Activated CD4-positive, alpha-beta memory T cell treated with anti-CD3 and anti-CD28 coated beads, Interleukin-2, amount 10 ng/mL, durations not matched to agents 7 days and 5 days (primary cell): ENCODE measurements around the gene C19orf25. TPM values are rescaled to one million over a fixed set of nuclear protein-coding genes. Genes with fewer than 3 reads are reported as not detected.
A peak's percentile ranks its signal among the peaks of the same experiment; 100 is the strongest.

Experiments
- CTCF ChIA-PET: fragments of 350-600 bp; sonication (Branson Sonifier 250); formaldehyde crosslinking; loops from one replicate; lab custom pipeline; 2021; ENCODE audit warnings: antibody characterized with exemption, inconsistent platforms; lab: Charles Lee
- POLR2A ChIA-PET: fragments of 350-600 bp; sonication (Branson Sonifier 250); formaldehyde crosslinking; loops from one replicate; lab custom pipeline; 2021; ENCODE audit warnings: antibody characterized with exemption; lab: Charles Lee
- DNase-seq: peaks from one replicate; pipeline ENCODE4 v3.0.0-alpha.2; 2020
- H3K27ac Mint-ChIP-seq: one replicate; pipeline ENCODE4 v1.8.0; 2021; ENCODE audit warnings: mild to moderate bottlenecking, mixed read lengths
- H3K27me3 Mint-ChIP-seq: one replicate; pipeline ENCODE4 v1.8.0; 2021; ENCODE audit warnings: mixed read lengths
- H3K36me3 Mint-ChIP-seq: one replicate; pipeline ENCODE4 v1.8.0; 2021; ENCODE audit warnings: low read depth, mixed read lengths
- H3K4me1 Mint-ChIP-seq: one replicate; pipeline ENCODE4 v1.8.0; 2021; ENCODE audit warnings: mixed read lengths
- H3K4me3 Mint-ChIP-seq: one replicate; pipeline ENCODE4 v1.8.0; 2021; ENCODE audit warnings: mild to moderate bottlenecking, mixed read lengths
- H3K9me3 Mint-ChIP-seq: one replicate; pipeline ENCODE4 v1.8.0; 2021; ENCODE audit warnings: mixed read lengths
- total RNA-seq, 2 experiments: library from RNA; stranded (reverse); gene quantifications; one replicate each; pipeline ENCODE4 v1.2.3, GENCODE V29; 2021

Gene C19orf25
- total RNA-seq, 2 experiments from 2014 or later = 38.4 to 38.5 TPM

GRCh38 chr19:1438035-1438932 lies 40.7 kb downstream of the C19orf25 start, which contains the start of gene RPS15:
Gene RPS15 (plus strand): TSS chr19:1438396. CDS start chr19:1438426, 30 bp downstream.
- peaks cover 50% of the 10 kb centered on the region for H3K36me3 Mint-ChIP-seq
- ChIA-PET POLR2A (interaction anchor here (0.7 to 2.1 kb wide), 8 partner anchors 22 to 194 kb away, joined by 3 to 10 read pairs (median 3); partner anchors contain the start of gene CIRBP), CTCF (interaction anchor here (0.8 to 1.1 kb wide), 2 partner anchors 24 to 194 kb away, joined by 4 to 5 read pairs; no protein-coding TSS in a partner anchor)
- peak within 1 kb of the TSS; percentile 99 for H3K4me3 Mint-ChIP-seq
- H3K9me3 Mint-ChIP-seq = no peaks in the 10 kb centered on the region
- peak; percentile 96 for DNase-seq
- H3K27me3 Mint-ChIP-seq = no peaks in the 10 kb centered on the region
- H3K4me1 Mint-ChIP-seq = peaks cover 39% of the 10 kb centered on the region
- peak within 1 kb of the TSS; percentile 97 for H3K27ac Mint-ChIP-seq

GRCh38 chr19:1437609-1438008 lies 41.4 kb downstream of the C19orf25 start:
- peaks cover 52% of the 10 kb centered on the region for H3K36me3 Mint-ChIP-seq
- H3K27me3 Mint-ChIP-seq = no peaks in the 10 kb centered on the region
- peaks cover 37% of the 10 kb centered on the region for H3K4me1 Mint-ChIP-seq
- H3K4me3 Mint-ChIP-seq = no peak overlapping the region
- H3K9me3 Mint-ChIP-seq = no peaks in the 10 kb centered on the region
- peak overlapping the region; percentile 97 for H3K27ac Mint-ChIP-seq
- no peak for DNase-seq
- ChIA-PET CTCF (interaction anchor here (0.8 to 1.1 kb wide), 2 partner anchors 23 to 193 kb away, joined by 4 to 5 read pairs; no protein-coding TSS in a partner anchor), POLR2A (interaction anchor here (0.7 to 2.1 kb wide), 7 partner anchors 18 to 193 kb away, joined by 3 to 10 read pairs (median 3); partner anchors contain the start of gene CIRBP)

- Mint-ChIP-seq H3K27me3 (no peaks in the 10 kb centered on the region), H3K9me3 (no peaks in the 10 kb centered on the region), H3K27ac (no peak overlapping the region), H3K4me1 (peaks cover 19% of the 10 kb centered on the region), H3K36me3 (peaks cover 38% of the 10 kb centered on the region), H3K4me3 (no peak overlapping the region)
- ChIA-PET POLR2A (no interaction called here), CTCF (interaction anchor here (0.9 to 1.3 kb wide), 3 partner anchors 9 to 21 kb away, joined by 3 read pairs; no protein-coding TSS in a partner anchor)
- no peak for DNase-seq
Observed at GRCh38 chr19:1435378-1435989, 43.5 kb downstream of the C19orf25 start.

- peaks cover 10% of the 10 kb centered on the region for H3K4me1 Mint-ChIP-seq
- no peak for DNase-seq
- ChIA-PET POLR2A (no interaction called here), CTCF (interaction anchor here (0.6 to 1.1 kb wide), 2 partner anchors 10 to 731 kb away, joined by 3 read pairs; no protein-coding TSS in a partner anchor)
- H3K4me3 Mint-ChIP-seq = no peak overlapping the region
- peaks cover 34% of the 10 kb centered on the region for H3K36me3 Mint-ChIP-seq
- H3K27ac Mint-ChIP-seq = no peak overlapping the region
- no peaks in the 10 kb centered on the region for H3K27me3 Mint-ChIP-seq
- H3K9me3 Mint-ChIP-seq = no peaks in the 10 kb centered on the region
Observed at GRCh38 chr19:1434577-1435060, 44.4 kb downstream of the C19orf25 start.

- ChIA-PET CTCF (interaction anchor here (0.6 kb wide), 1 partner anchor 732 kb away, joined by 3 read pairs; no protein-coding TSS in a partner anchor), POLR2A (no interaction called here)
- no peaks in the 10 kb centered on the region for H3K9me3 Mint-ChIP-seq
- H3K4me3 Mint-ChIP-seq = no peak overlapping the region
- peaks cover 9% of the 10 kb centered on the region for H3K4me1 Mint-ChIP-seq
- H3K27ac Mint-ChIP-seq = no peak overlapping the region
- DNase-seq = no peak
- peaks cover 30% of the 10 kb centered on the region for H3K36me3 Mint-ChIP-seq
- H3K27me3 Mint-ChIP-seq = no peaks in the 10 kb centered on the region
Observed at GRCh38 chr19:1434040-1434366, 45.0 kb downstream of the C19orf25 start.

GRCh38 chr19:1433119-1434039 lies 45.6 kb downstream of the C19orf25 start:
- POLR2A ChIA-PET = no interaction called here
- H3K36me3 Mint-ChIP-seq = peaks cover 27% of the 10 kb centered on the region

GRCh38 chr19:1432507-1432887 lies 46.5 kb downstream of the C19orf25 start:
- H3K27ac Mint-ChIP-seq = no peak overlapping the region
- no peaks in the 10 kb centered on the region for H3K27me3 Mint-ChIP-seq
- DNase-seq = no peak
- H3K4me3 Mint-ChIP-seq = no peak overlapping the region
- ChIA-PET CTCF (no interaction called here), POLR2A (no interaction called here)
- peaks cover under 1% of the 10 kb centered on the region for H3K4me1 Mint-ChIP-seq
- H3K9me3 Mint-ChIP-seq = no peaks in the 10 kb centered on the region
- peaks cover 24% of the 10 kb centered on the region for H3K36me3 Mint-ChIP-seq

More at GRCh38 chr19:1433119-1434039, 45.6 kb downstream of the C19orf25 start:
- no peak for DNase-seq
- H3K4me1 Mint-ChIP-seq = peaks cover 9% of the 10 kb centered on the region
- no peaks in the 10 kb centered on the region for H3K27me3 Mint-ChIP-seq
- no peak overlapping the region for H3K4me3 Mint-ChIP-seq
- no peaks in the 10 kb centered on the region for H3K9me3 Mint-ChIP-seq
- no peak overlapping the region for H3K27ac Mint-ChIP-seq
- CTCF ChIA-PET = no interaction called here

GRCh38 chr19:1431759-1432506 lies 47.1 kb downstream of the C19orf25 start:
- H3K27ac Mint-ChIP-seq = no peak overlapping the region
- no peak for DNase-seq
- no peaks in the 10 kb centered on the region for H3K9me3 Mint-ChIP-seq
- peaks cover 25% of the 10 kb centered on the region for H3K36me3 Mint-ChIP-seq
- ChIA-PET CTCF (no interaction called here), POLR2A (no interaction called here)
- H3K4me1 Mint-ChIP-seq = no peaks in the 10 kb centered on the region
- H3K27me3 Mint-ChIP-seq = no peaks in the 10 kb centered on the region
- H3K4me3 Mint-ChIP-seq = no peak overlapping the region

GRCh38 chr19:1430246-1430645 lies 48.8 kb downstream of the C19orf25 start:
- POLR2A ChIA-PET = no interaction called here
- H3K9me3 Mint-ChIP-seq = no peaks in the 10 kb centered on the region

GRCh38 chr19:1429750-1430149 lies 49.3 kb downstream of the C19orf25 start:
- H3K9me3 Mint-ChIP-seq = no peaks in the 10 kb centered on the region
- POLR2A ChIA-PET = interaction anchor here (1.3 kb wide), 2 partner anchors 13 to 16 kb away, joined by 4 to 5 read pairs; no protein-coding TSS in a partner anchor
- H3K27me3 Mint-ChIP-seq = no peaks in the 10 kb centered on the region
- H3K4me3 Mint-ChIP-seq = no peak overlapping the region
- no peaks in the 10 kb centered on the region for H3K4me1 Mint-ChIP-seq
- CTCF ChIA-PET = no interaction called here
- DNase-seq = no peak
- no peak overlapping the region for H3K27ac Mint-ChIP-seq
- H3K36me3 Mint-ChIP-seq = peaks cover 33% of the 10 kb centered on the region

More at GRCh38 chr19:1430246-1430645, 48.8 kb downstream of the C19orf25 start:
- Mint-ChIP-seq H3K36me3 (peaks cover 31% of the 10 kb centered on the region), H3K4me3 (no peak overlapping the region), H3K27ac (no peak overlapping the region), H3K27me3 (no peaks in the 10 kb centered on the region), H3K4me1 (no peaks in the 10 kb centered on the region)
- CTCF ChIA-PET = no interaction called here
- DNase-seq = no peak

GRCh38 chr19:1428738-1429391 lies 50.1 kb downstream of the C19orf25 start:
- CTCF ChIA-PET = no interaction called here
- DNase-seq = no peak
- Mint-ChIP-seq H3K27ac (no peak overlapping the region), H3K4me3 (no peak overlapping the region), H3K27me3 (no peaks in the 10 kb centered on the region), H3K4me1 (no peaks in the 10 kb centered on the region), H3K9me3 (no peaks in the 10 kb centered on the region), H3K36me3 (peaks cover 35% of the 10 kb centered on the region)
- POLR2A ChIA-PET = interaction anchor here (1.3 kb wide), 2 partner anchors 12 to 15 kb away, joined by 4 to 5 read pairs; no protein-coding TSS in a partner anchor
